Measurements from ENCODE around the gene ATP8A2.

ATP8A2 gene

DNA sequence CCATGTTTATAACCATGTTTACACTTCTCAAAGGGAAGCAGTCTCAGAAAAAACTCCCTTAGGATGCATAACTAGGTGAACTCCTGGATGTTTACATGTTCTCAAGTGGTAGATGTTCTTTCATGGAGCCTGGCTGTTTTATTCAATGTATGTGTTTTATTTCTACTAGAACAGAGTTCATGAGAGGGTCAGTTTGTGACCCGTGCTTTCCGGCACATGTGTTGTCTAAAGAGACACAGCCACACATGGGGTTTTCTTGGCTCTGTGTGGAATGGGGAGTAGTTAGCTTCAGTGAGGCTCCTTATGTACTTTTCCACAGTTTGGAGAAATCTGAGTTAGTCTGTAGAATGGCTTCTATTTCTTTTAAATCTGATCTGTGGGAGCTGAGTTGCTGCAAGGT is 60.9 kb downstream of the ATP8A2 start:
- H3K4me3 ChIP-seq (ENCODE audit: low read length), result no peak overlapping the region
- H3K36me3 ChIP-seq (ENCODE audit: control insufficient read depth, insufficient read depth, low read length), result no peaks in the 10 kb centered on the region
- no peak overlapping the region for H3K27ac ChIP-seq (ENCODE audit: low read depth, low read length)
- no peaks in the 10 kb centered on the region for H3K27me3 ChIP-seq (ENCODE audit: control insufficient read depth, insufficient read depth, low read length)
- no peak overlapping the region for H3K9ac ChIP-seq (ENCODE audit: low read length)
- H3K4me1 ChIP-seq (ENCODE audit: control insufficient read depth, insufficient read depth, low read length), result no peaks in the 10 kb centered on the region

DNA sequence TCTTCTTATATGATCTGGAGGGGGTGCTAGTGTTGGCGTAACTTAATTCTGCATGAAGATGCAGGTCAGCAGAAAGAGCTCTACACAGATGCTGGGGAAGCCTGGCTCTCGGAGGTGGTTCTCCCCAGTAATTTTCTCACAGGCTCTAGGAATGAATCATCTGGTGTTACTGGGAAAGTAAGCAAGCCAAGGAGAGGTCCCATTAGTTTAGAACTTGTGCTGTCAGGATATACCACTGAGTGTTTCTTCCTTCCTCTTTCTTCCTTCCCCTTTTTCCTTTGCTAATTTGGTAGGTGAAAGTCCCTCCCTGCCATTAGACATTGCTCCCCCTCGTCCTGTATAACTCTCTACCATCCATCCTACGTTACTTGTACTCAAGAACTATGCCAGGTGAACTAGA is 68.3 kb downstream of the ATP8A2 start:
- Histone ChIP-seq H3K27me3 (ENCODE audit: control insufficient read depth, insufficient read depth, low read length) (no peaks in the 10 kb centered on the region), H3K36me3 (ENCODE audit: control insufficient read depth, insufficient read depth, low read length) (no peaks in the 10 kb centered on the region), H3K4me3 (ENCODE audit: low read length) (no peak overlapping the region), H3K27ac (ENCODE audit: low read depth, low read length) (no peak overlapping the region), H3K9ac (ENCODE audit: low read length) (no peak overlapping the region), H3K4me1 (ENCODE audit: control insufficient read depth, insufficient read depth, low read length) (no peaks in the 10 kb centered on the region)

- no peaks in the 10 kb centered on the region for H3K27me3 ChIP-seq (ENCODE audit: control insufficient read depth, insufficient read depth, low read length)
- no peak overlapping the region for H3K27ac ChIP-seq (ENCODE audit: low read depth, low read length)
- H3K9ac ChIP-seq (ENCODE audit: low read length), result no peak overlapping the region
- H3K36me3 ChIP-seq (ENCODE audit: control insufficient read depth, insufficient read depth, low read length), result no peaks in the 10 kb centered on the region
- no peaks in the 10 kb centered on the region for H3K4me1 ChIP-seq (ENCODE audit: control insufficient read depth, insufficient read depth, low read length)
- H3K4me3 ChIP-seq (ENCODE audit: low read length), result no peak overlapping the region
These were observed 74.5 kb downstream of the ATP8A2 start for GRCh38 chr13:25446261-25446660.

DNA sequence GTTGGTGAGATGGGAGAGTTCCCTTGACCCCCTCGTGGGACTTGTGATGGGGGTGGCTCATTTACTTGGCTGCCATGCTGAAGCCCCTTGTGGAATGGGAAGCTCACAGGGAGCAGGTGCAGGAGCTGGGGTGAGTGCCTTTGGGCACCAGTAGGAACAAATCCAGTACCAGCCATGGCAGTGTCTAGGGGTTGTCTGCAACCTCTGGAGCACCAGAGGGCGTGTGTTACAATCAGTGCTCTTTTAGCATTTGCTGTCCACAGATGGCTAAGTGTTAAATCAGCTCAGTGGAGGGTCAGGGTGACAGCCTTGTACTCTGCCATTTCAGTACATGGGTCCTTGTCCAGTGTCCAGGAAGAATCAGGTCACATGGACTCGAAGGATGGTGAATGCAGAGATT is 75.6 kb downstream of the ATP8A2 start:
- Histone ChIP-seq H3K27me3 (ENCODE audit: control insufficient read depth, insufficient read depth, low read length) (no peaks in the 10 kb centered on the region), H3K9ac (ENCODE audit: low read length) (no peak overlapping the region), H3K27ac (ENCODE audit: low read depth, low read length) (no peak overlapping the region), H3K4me3 (ENCODE audit: low read length) (no peak overlapping the region), H3K4me1 (ENCODE audit: control insufficient read depth, insufficient read depth, low read length) (no peaks in the 10 kb centered on the region), H3K36me3 (ENCODE audit: control insufficient read depth, insufficient read depth, low read length) (no peaks in the 10 kb centered on the region)

- no peak overlapping the region for H3K4me3 ChIP-seq (ENCODE audit: low read length)
- H3K27me3 ChIP-seq (ENCODE audit: control insufficient read depth, insufficient read depth, low read length), result no peaks in the 10 kb centered on the region
- no peak overlapping the region for H3K27ac ChIP-seq (ENCODE audit: low read depth, low read length)
- H3K36me3 ChIP-seq (ENCODE audit: control insufficient read depth, insufficient read depth, low read length), result no peaks in the 10 kb centered on the region
- no peaks in the 10 kb centered on the region for H3K4me1 ChIP-seq (ENCODE audit: control insufficient read depth, insufficient read depth, low read length)
- no peak overlapping the region for H3K9ac ChIP-seq (ENCODE audit: low read length)
These were observed 82.1 kb downstream of the ATP8A2 start for GRCh38 chr13:25453850-25454365.

- no peak overlapping the region for H3K9ac ChIP-seq (ENCODE audit: low read length)
- H3K4me3 ChIP-seq (ENCODE audit: low read length), result no peak overlapping the region
- no peaks in the 10 kb centered on the region for H3K27me3 ChIP-seq (ENCODE audit: control insufficient read depth, insufficient read depth, low read length)
- no peaks in the 10 kb centered on the region for H3K36me3 ChIP-seq (ENCODE audit: control insufficient read depth, insufficient read depth, low read length)
- no peaks in the 10 kb centered on the region for H3K4me1 ChIP-seq (ENCODE audit: control insufficient read depth, insufficient read depth, low read length)
- H3K27ac ChIP-seq (ENCODE audit: low read depth, low read length), result no peak overlapping the region
These were observed 83.4 kb downstream of the ATP8A2 start for GRCh38 chr13:25455146-25455545.

GRCh38 chr13:25457566-25457965 is 85.8 kb downstream of the ATP8A2 start:
- H3K9ac ChIP-seq (ENCODE audit: low read length), result no peak overlapping the region
- no peak overlapping the region for H3K27ac ChIP-seq (ENCODE audit: low read depth, low read length)
- no peaks in the 10 kb centered on the region for H3K27me3 ChIP-seq (ENCODE audit: control insufficient read depth, insufficient read depth, low read length)
- no peaks in the 10 kb centered on the region for H3K4me1 ChIP-seq (ENCODE audit: control insufficient read depth, insufficient read depth, low read length)
- H3K36me3 ChIP-seq (ENCODE audit: control insufficient read depth, insufficient read depth, low read length), result no peaks in the 10 kb centered on the region
- H3K4me3 ChIP-seq (ENCODE audit: low read length), result no peak overlapping the region

DNA sequence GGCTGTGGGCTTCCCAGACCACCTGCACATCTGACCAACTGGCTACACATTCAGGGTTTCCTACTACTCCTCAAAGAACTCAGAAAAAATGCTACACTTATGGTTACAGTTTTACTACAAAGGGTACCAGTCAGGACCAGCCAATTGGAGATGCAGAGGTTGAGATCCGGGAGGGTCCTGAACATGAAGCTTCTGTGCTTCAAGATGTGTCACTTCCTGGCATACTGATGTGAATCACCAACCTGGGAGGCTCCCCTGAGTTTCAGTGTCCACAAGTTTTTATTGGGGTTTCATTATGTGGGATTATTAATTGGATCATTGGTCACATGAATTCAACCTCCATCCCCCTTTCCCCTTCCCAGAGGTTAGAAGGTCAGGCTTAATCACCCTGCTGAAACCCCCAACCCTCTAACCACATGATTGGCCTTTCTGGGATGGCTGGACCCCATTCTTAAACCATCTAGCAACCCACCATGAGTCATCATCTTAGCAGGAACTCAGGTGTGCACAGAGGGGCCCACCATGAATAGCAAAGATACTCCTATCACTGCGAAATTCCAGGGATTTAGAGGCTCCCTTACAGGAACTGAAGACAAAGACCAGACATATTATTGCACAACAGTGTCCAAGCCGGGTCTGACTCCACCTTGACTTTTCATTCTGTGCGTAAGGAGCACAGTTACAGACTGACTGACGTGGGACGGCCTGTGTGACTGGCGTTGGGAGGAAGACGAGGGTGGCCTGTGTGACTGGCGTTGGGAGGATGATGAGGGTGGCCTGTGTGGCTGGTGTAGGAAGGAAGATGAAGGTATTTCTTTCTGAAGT is 90.7 kb downstream of the ATP8A2 start:
- H3K4me3 ChIP-seq (ENCODE audit: low read length), result no peak overlapping the region

GRCh38 chr13:25463496-25463895 is 91.7 kb downstream of the ATP8A2 start:
- Histone ChIP-seq H3K4me3 (ENCODE audit: low read length) (no peak overlapping the region), H3K27me3 (ENCODE audit: control insufficient read depth, insufficient read depth, low read length) (no peaks in the 10 kb centered on the region), H3K4me1 (ENCODE audit: control insufficient read depth, insufficient read depth, low read length) (no peaks in the 10 kb centered on the region), H3K27ac (ENCODE audit: low read depth, low read length) (no peak overlapping the region), H3K9ac (ENCODE audit: low read length) (no peak overlapping the region), H3K36me3 (ENCODE audit: control insufficient read depth, insufficient read depth, low read length) (no peaks in the 10 kb centered on the region)

More for the DNA sequence above, 90.7 kb downstream of the ATP8A2 start:
- Histone ChIP-seq H3K36me3 (ENCODE audit: control insufficient read depth, insufficient read depth, low read length) (no peaks in the 10 kb centered on the region), H3K9ac (ENCODE audit: low read length) (no peak overlapping the region), H3K27ac (ENCODE audit: low read depth, low read length) (no peak overlapping the region), H3K4me1 (ENCODE audit: control insufficient read depth, insufficient read depth, low read length) (no peaks in the 10 kb centered on the region), H3K27me3 (ENCODE audit: control insufficient read depth, insufficient read depth, low read length) (no peaks in the 10 kb centered on the region)

DNA sequence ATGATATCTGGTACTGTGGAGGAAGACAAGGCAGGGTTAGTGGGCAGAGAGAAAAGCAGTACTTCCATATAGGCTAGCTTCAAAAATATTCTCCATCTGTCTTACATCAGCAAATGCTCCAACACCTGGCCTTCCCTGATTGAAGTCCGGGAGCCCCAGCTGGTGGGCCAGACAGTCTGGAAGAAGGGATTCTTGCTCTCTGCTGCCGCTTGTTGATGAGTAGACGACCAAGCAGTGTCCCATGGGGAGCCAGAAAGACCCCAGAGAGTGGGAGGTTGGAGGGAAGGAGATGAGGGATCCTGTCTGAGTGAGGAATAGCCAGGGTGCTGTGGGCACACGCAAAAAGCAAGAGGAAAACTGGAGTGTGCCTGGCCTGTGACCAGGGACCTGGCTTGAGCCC is 95.1 kb downstream of the ATP8A2 start:
- no peak overlapping the region for H3K4me3 ChIP-seq (ENCODE audit: low read length)
- peaks cover 2% of the 10 kb centered on the region for H3K27me3 ChIP-seq (ENCODE audit: control insufficient read depth, insufficient read depth, low read length)
- no peak overlapping the region for H3K27ac ChIP-seq (ENCODE audit: low read depth, low read length)
- H3K36me3 ChIP-seq (ENCODE audit: control insufficient read depth, insufficient read depth, low read length), result no peaks in the 10 kb centered on the region
- no peak overlapping the region for H3K9ac ChIP-seq (ENCODE audit: low read length)
- H3K4me1 ChIP-seq (ENCODE audit: control insufficient read depth, insufficient read depth, low read length), result no peaks in the 10 kb centered on the region

DNA sequence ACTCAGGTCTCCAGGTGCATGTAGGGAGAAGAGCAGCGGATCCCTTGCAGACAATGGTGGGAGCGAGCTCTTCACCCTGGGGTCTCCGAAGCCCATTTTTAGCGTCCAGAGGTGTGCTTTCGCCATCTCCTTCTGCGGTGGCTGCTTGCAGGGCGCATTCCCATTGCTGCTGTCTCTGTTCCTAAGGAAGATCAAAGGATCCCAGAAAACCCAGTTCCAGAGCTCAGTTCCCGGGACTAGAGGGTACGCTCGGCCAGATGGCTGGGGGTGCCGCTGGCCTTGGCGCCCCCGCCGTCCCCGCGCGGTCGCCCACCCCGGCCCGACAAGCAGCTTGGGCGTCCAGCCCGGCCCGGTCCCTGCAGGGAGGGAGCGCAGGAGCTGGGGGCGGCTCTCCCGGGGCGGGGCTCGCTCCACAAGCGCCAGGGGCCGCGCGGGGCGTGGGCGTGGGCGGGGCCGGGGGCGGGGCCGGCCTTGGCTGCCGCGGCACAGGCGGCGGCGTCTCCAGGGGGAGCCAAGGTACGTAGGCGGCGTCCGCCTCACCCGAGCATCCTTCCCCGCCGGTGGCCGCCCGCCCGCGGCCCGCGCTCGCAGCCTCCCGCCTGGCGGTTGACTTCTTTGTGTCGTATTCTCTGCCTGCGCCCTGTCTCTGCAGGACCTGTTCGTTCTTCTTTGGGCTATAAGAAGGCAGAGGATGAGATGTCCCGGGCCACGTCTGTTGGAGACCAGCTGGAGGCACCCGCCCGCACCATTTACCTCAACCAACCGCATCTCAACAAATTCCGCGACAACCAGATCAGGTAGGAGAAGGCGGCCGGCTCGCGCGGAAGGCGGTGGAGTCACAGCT is 96.8 kb downstream of the ATP8A2 start:
- Histone ChIP-seq H3K4me3 (ENCODE audit: low read length) (no peak overlapping the region), H3K36me3 (ENCODE audit: control insufficient read depth, insufficient read depth, low read length) (no peaks in the 10 kb centered on the region), H3K4me1 (ENCODE audit: control insufficient read depth, insufficient read depth, low read length) (no peaks in the 10 kb centered on the region), H3K27ac (ENCODE audit: low read depth, low read length) (no peak overlapping the region), H3K9ac (ENCODE audit: low read length) (no peak overlapping the region), H3K27me3 (ENCODE audit: control insufficient read depth, insufficient read depth, low read length) (peaks cover 2% of the 10 kb centered on the region)

DNA sequence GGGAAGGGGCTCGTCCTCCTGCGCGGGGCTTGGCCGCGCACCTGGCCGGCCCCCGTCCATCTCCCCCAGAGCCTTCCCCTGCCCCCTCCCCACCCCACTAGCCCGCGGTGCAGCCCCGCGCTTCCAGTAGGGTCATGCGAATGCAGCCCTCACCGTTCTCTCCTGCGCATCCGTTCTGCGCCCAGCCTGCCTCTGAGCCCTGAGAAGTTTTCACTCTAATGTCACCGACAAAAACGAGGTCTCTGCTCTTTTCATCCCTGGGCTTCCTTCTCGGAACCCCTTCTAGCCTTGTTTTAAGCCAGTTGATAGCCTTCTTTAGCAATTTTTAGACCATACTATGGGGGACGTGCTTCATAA is 97.4 kb downstream of the ATP8A2 start:
- H3K36me3 ChIP-seq (ENCODE audit: control insufficient read depth, insufficient read depth, low read length), result no peaks in the 10 kb centered on the region
- peaks cover 2% of the 10 kb centered on the region for H3K27me3 ChIP-seq (ENCODE audit: control insufficient read depth, insufficient read depth, low read length)
- no peaks in the 10 kb centered on the region for H3K4me1 ChIP-seq (ENCODE audit: control insufficient read depth, insufficient read depth, low read length)
- H3K4me3 ChIP-seq (ENCODE audit: low read length), result no peak overlapping the region
- H3K9ac ChIP-seq (ENCODE audit: low read length), result no peak overlapping the region
- no peak overlapping the region for H3K27ac ChIP-seq (ENCODE audit: low read depth, low read length)
